Stimulated activated CD8-positive, alpha-beta memory T cell treated with anti-CD3 and anti-CD28 coated beads, Interleukin-12 subunit alpha, Interleukin-12 subunit beta, amount 100 ng/mL, for 1 hour (primary cell): ENCODE results near the gene FOXJ3.

ENCODE experiments used
- DNase-seq: peaks from one replicate; pipeline ENCODE4 v3.0.0-alpha.2; 2020; ENCODE audit warnings: low read depth

The FOXJ3 gene

DNA sequence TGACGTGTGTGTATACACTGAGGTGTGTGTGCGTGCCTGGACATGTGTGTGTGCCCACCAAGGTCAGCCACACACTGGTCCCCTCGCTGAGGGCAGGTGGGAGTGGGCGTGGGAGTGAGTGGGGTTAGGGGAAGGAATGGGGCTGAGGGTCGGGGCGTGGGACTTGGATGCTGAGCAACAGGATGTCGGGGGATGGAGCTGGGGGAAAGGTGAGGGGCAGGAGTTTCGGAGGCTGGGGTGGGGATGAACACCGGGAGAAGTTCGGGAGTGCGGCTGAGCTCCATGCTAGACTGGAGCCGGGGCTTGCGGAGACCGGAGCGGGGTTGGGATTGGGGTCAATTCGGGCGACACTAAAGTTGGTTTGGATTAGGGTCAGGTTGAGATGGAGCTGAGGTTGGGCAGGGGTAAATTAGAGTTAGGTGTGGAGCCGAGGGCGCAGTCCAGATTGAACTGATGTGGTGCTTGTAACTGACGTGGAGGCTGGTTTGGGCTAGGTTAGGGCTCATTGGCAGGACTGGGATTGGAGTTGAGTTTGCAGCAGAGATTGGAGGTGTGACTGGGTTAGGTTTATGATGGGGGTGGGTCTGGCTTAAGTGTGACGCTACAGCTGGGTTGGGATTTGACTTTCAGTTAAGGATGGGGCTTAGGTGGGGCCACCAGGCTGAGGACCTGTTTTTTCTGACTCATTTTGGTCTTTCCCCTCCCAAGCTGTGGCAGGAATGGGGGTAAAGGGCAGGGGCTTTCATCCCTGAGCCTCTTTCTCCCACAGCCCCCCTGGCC, 167.2 kb downstream of the FOXJ3 start:
- no peak for DNase-seq

DNA sequence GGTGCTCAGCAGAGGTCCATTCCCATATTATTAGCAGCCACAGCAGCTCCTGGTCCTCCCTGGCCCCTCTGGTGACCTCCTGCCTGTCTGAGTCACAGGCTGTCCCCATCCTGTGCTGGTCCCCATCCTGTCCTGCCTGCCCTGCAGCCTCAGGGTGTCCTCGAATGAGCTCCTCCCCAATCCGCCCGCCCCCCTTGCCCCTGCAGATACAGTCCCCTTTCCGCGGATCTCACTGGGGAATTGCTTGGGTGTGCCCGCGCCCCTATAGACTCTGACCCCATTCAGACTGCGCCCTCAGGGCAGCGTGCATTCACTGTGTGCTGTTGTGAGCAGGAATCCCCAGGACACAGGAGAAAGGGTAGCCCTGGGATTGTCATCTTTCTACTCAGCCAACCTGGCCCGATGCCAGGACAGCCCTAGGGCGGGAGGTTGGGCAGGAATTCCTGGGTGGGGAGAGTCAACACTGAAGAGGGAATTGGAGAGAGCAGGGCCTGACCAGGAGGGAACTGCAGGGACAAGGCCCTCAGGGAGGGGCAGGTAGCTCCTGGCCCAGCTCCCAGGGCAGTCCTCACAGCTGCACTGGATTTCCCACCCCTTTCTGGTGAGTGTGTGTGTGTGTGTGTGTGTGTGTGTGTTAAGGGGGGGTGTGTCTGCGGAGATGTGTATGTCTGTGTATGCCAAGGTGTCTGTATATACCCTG, 169.4 kb downstream of the FOXJ3 start:
- DNase-seq = no peak

DNA sequence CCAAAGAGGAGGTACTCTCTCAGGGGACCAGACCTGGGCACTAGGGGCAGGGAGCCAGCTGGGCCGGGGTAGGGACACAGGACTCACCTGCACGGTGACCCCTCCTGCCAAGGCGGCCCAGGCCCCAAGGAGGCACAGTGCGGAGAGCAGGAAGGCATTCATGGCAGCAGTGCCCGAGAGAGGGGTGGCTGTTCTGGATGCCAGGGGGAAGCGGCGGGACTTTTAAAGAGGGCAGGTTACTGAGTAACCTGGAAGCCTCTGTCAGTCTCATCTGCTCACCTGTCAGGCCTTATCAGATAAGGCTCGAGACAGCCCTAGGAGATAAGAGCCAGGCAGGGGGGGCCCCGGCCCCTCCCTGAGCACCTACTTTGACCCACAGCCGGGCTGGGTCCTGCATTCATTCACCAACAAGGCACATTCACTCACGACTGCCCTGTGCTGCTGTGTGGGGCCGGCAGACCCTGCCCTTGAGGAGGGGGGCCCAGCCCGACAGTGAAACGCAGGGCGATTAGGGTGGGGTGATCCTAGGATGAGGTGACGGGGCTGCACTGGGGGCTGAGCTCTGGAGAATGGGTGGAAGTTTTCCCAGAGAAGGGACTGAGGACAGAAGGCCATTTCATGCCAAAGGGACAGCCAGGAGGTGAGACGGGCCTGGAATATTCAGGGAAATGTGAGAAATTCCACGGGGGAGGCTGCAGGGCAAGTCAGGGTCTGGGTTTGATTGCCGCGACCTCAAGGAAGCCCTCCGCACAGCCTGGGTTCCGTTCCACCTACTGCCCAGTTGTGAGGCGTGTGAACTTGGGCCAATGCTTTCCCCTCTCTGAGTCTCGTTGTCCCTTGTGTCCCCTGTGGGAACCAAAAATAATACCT, 170.2 kb downstream of the FOXJ3 start, which contains the start of gene GUCA2A:
TSS of gene GUCA2A (minus strand) at position 195 of the 870 bp plus-strand sequence. CDS start at position 162, 33 bp downstream.
- no peak for DNase-seq

DNA sequence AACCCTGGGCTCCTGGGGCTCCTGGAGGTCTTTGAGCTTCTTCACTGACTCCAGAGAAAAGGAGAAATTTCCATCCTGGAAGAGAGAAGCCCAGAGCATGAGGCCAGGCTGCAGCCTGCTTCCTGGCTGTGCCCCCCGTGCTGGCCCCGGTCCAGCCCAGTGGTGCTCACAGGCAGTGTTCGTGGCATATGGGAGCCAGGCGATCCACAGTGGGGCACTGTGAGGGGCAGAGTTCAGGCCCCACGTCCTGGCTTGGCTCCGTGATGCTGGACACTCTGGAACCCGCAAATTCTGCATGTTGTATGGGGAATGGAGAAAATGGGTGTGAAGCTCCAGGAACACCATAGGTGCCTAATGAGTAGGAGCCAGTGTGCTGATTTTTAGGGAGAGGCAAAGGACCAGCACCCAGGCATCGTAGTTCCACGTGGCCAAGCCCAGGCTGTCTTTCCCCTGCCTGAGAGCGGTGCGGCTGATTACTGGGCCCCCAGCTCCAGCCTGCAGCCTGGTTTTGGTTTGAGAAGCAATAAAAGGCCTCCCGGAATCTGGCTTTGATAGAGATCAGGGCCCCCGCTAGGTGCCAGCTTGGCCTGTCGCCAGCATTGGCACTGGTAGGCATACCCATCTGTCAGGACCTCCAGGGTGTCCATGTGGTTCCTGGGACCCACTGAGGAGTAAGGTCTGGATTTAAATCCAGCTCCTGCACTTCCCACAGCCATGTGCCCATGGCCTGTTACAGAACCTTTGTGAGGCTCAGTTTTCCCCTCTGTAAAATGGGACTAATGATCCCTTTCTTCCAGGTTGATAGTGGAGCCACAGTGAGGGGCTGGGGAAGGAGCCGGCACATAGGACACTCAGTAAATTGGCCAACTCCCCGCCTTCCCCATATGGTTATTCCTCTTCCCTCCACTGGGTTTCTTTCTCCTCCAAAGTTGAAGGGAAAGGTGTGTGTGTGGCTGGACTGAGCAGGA, 171.2 kb downstream of the FOXJ3 start:
- no peak for DNase-seq

DNA sequence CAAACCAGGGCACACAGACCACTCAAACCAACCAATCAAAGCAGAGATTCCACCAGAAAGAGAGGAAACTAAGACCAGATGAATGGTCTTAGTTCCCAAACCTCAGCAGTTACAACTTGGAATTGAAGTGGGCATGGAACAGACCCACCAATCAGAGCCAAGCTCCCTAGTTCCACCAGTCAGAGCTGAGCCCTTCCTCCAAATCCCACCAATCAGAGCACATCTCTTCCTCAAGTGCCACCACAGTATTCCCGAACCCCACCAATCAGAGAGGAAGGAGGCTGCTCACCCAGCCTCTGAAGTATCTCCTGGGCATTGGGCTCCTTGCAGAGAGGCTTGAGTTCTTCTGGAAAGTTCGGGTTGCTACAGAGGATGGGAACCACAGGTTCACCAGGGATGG, 171.9 kb downstream of the FOXJ3 start:
- no peak for DNase-seq

DNA sequence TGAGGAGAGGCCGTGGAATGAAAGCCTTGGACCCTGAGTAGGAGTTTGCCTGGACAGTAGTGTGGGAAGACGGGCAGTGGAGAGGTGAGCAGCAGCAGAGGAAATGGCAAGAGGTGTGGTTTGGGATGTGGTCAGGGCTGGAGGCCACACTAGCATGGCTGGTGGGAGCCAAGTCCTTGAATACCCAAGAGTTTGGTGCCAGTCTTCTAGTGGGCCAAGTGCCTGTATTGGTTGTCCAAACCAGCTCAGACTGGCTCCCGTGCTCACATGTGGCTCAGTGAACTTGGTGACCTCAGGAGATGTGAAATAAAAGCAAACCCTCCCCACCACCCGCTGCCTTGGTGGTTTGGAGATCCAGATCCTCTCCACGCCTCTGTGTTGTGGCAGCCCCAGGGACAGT, 172.9 kb downstream of the FOXJ3 start:
- DNase-seq = no peak

DNA sequence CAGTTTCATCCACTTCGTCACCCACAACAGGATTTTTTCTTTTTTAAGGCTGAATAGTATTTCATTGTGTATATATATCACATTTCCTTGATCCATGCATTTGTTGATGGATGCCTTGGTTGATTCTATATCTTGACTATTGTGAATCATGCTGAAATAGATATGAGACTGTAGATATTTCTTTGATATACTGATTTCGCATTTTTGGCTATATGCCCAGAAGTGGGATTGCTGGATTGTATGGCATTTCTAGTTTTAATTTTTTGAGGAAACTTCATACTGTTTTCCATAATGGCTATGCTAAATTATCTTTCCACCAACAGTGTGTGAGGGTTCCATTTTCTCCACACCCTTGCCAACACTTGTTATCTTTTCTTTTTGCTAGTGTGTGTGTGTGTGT, 176.8 kb downstream of the FOXJ3 start:
- no peak for DNase-seq

DNA sequence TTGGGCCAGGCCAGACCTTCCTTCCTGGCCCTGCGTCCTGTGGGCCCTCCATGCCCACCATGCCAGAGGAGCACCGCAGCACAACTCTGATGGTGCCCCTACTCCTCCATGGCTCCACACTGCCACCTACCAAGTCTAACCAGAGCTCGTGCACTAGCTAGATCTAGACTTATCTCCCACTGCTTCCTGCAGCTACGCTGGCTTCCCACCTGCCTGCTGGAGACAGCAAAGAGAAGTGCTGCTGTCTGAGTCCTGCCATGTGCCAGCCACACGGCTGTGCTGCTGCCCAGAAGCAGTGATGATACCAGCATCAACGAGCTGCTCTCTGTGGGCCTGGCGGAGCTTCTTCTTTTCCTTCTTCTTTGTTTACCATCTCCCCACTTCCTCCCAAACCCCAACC, 177.4 kb downstream of the FOXJ3 start:
- DNase-seq = no peak

DNA sequence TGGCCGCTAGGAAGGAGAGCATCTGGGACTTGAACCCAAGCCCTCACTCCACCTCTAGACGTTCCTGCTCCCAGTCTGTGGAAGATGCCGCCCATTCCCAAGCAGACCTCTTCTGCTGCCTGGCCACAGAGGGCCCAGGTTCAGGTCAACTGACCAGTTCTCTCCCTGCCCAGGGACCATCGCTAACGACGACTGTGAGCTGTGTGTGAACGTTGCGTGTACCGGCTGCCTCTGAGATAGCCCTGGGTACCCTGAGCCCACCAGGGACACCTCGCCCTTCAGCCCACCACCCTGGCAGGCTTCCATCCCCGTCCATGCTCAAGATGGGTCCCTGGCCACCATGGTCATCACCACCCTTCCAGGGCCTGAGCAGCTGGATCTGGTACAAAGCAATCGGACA, 179.7 kb downstream of the FOXJ3 start:
- no peak for DNase-seq

DNA sequence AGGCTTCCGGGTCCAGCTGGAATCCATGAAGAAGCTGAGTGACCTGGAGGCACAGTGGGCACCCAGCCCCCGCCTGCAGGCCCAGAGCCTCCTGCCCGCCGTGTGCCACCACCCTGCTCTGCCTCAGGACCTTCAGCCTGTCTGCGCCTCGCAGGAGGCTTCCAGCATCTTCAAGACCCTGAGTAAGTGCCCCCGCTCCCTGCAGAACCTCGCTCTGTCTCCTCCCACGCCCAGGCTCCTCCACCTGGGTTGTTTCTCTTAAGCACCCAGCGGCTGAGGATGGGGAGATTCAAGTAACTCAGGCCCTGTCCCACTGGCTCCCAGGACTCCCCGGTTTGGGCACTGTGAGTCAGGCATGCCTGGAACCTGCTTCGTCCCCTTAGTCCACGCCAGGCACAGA, 180.3 kb downstream of the FOXJ3 start:
- no peak for DNase-seq

DNA sequence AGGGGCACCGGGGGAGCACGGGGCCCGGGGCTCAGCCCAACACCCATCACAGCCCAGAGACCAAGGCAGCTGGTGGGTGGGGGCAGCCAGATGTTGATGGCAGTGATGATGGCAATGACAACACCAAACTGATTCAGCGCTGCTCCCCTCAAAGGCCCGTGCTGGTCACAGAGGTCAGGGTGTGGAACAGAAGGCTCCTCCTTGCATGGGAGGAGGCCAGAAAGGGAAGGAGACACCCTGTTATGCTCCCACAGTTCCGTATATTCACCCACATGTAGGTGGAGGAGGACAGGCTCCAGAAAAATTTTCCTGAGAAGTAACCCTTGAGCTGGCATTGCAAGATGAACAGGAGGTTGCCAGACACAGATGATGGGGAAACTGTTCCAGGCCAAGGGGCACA, 181.4 kb downstream of the FOXJ3 start:
- DNase-seq = no peak

DNA sequence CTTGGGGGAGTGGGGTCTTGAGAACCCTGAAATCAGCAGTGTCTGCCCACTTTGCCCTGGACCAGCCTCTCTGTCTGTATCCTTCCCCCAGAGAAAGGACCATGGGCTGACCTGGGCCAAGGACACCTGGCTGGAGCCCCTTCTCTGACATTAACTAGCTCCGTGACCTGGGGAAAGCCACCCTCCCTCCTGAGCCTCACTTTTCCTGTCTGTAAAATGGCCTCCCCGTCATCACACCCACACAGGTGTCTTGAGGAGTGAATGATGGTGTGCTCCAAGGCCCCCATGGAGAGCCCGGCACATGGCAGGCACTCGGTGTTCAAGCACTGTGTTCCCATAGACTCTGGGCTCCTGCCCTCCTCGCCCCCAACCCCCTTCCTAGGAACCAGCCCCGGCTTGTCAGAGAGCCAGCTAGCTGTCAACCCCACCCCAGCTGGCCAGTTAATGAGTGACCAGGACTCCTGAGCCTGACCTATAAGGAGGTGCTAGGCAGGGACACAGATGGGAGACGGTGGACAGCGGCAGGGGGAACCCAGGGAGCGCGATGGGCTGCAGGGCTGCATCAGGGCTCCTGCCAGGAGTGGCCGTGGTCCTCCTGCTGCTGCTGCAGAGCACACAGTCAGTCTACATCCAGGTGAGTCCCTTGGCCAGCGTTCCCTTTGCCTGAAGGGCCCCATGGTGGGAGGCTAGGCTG, 182.0 kb downstream of the FOXJ3 start, which contains the start of gene GUCA2B:
TSS of gene GUCA2B (plus strand) at position 504 of the 694 bp plus-strand sequence. CDS start at position 545, 41 bp downstream.
- DNase-seq = no peak

DNA sequence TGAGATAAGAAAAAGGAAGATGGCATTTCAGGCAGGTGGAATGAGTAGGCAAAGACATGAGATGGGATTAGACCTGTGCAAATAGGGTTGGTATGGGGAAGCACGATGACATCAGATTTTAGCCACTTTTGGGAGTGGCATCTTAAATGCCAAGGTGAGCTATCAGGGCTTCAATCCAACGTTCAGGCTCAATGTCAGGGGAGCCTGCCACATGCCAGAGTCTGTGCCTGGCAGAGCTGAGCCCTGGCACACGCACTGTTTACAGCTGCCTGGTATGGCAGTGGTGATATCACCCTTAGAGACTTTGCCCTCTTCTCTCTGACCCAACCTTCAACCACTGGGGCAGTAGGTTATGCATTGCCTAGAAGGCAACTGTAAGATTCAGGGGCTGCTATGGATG, 182.9 kb downstream of the FOXJ3 start:
- no peak for DNase-seq

DNA sequence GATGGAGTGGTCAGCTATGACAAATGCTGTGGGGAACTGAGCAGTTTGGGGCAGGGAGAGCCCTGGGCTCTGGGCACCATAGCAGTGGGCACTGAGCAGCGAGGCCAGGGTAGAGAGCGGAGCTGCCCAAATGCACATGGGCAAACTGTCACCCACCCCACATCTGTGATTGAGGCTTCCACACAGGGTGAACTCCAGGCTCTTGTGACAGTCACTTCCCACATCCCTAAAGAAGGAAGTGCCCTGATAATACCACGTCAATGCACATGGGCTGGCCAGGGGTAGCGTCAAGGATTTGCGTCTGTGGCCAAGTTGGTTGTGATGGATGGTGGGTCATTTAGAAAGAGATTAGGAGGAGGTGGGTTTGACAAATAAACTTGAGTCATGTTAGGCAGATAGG, 184.4 kb downstream of the FOXJ3 start:
- DNase-seq = no peak

DNA sequence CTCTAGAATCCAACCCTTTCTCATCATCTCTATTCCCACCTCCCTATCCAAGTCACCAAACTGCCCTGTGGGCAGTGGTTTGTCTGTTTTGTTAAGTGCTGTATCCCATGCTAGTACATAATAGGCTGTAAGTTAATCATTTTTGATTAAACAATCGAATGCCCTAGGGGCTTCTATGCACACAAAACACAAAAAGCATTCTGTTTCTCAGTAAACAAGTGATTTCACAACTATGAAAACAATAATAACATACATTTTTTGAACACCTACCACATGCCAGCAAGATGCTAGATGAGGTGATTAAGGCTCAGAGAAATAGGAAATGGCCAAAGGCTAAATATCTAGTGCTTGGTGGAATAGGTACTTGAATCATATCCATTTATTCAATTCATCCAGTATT, 186.9 kb downstream of the FOXJ3 start:
- no peak for DNase-seq

DNA sequence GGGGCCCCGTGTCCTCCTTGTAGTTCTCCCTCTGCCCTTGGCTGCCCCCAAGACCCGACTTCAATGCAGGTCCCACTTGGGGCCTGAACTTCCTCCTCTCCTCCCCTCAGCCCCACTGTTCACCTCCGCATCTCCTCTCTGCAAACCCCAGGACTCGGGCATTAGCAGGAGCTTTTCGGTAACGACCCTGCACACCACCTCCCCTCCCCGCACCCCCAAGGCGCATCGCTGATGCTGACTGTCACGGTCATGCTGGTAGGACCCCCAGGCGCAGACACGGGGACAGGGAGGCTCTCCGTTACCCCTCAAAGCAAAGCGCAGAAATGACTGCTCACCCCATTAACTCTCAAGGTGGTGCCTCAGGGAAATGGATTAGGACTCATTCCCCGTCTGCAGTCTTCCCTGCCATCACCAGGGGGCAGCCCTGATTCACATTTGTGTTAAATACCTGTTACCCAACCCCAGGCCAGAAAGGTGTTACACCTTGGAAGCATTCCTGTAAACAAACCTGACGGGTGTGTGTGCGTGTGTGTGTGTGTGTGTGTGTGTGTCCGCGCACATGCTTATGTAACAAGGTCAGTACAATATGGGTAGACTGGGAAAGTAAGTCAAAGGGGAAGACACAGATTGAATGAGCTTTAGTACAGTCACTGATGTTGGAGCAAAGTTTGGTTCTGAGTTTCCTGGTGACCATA, 188.3 kb downstream of the FOXJ3 start:
- peak; percentile 44 for DNase-seq

DNA sequence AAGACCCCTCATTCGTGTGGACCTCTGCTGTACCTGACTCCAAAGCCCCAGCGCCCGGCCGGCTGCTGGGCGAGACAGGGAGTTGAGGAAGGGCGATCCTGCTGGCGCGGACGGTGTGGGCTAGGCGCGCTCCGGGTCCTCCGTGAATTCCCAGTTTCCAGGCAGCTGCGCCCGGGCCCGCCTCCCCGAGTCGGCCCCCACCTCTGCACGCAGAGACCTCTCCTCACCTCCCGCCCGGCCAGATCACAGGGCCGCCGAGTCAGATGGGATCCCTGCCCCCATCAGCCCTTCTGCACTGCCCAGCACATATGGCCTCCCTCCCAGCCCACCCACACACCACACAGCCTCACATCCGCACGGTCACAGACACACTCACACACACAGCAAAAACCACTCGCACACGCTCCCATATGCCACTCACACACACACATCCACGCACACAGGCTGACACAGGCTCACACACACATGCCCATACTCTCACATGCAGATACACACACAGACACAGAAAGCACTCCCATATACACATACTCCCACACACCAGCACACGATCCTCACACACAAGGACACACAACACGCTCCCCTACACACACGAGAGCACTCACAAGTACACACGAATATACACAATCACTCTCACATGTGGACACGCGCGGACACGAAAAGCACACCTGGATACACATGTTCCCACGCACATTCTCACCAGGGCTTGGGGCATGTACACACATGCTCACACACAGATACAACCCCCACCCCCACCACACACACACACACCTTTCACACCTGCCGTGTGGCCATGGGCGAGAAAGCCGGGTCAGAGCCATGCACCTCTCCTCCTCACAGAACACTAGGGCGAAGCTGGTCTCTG, 189.0 kb downstream of the FOXJ3 start:
- DNase-seq = no peak

DNA sequence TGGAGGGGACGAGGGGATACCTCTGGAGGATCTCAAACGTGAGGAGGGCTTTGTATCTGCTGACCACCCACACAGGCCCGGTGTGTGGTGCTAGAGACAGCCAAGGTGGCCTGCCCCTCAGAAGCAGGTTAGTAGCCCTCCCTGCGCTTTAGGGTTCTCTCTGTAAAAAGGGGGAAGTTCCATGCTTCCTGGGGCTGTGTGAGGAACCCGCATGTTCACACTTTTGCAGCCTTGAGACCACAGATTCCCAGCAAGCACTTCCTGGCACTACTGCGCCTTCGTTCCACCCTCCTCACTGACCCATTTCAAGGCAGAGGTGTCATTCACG, 189.7 kb downstream of the FOXJ3 start:
- DNase-seq = no peak

DNA sequence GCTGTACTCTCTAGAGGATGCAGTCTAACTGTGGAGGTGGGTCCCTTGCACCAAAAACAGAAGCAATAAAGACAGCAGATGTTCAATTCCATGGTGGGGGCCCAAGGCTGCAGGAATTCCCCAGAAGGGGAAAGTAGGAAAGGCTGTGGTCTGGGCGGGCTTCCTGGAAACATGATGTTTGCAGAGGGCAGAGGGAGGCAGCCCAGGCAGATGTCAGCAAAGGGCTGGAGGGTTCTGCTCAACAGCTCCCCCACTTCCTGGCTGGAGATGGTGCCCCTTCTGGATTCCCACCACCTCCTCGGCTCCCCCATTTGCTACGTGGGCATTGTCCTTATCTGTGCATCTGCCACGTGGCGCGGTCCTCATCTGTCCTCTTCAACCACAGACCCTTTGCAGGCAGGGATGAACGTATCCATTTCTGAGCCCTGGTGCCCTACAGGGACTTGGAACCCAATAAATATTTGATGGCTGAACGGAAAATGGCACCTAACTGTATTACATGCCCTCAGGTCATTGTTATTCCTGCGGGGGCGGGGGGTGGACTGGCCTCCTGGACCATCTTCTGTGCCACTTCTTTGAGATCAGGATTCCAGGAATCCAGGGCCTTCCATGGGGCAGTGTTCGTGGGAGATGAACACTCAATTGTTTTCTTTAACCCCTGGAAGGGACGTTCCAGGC, 190.2 kb downstream of the FOXJ3 start:
- DNase-seq = no peak
